ENCODE measurements around the gene DAB2IP.

The DAB2IP gene

GRCh38 chr9:121821326-121821725 is 169.9 kb downstream of the DAB2IP start:
- TF ChIP-seq, protein P1, sequence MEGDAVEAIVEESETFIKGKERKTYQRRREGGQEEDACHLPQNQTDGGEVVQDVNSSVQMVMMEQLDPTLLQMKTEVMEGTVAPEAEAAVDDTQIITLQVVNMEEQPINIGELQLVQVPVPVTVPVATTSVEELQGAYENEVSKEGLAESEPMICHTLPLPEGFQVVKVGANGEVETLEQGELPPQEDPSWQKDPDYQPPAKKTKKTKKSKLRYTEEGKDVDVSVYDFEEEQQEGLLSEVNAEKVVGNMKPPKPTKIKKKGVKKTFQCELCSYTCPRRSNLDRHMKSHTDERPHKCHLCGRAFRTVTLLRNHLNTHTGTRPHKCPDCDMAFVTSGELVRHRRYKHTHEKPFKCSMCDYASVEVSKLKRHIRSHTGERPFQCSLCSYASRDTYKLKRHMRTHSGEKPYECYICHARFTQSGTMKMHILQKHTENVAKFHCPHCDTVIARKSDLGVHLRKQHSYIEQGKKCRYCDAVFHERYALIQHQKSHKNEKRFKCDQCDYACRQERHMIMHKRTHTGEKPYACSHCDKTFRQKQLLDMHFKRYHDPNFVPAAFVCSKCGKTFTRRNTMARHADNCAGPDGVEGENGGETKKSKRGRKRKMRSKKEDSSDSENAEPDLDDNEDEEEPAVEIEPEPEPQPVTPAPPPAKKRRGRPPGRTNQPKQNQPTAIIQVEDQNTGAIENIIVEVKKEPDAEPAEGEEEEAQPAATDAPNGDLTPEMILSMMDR (conservative IDR thresholded peaks at IDR 0.05), result no peak
- no peak for TF ChIP-seq ZFX (IDR thresholded peaks at IDR 0.05)
- H3K27ac ChIP-seq, result no peak overlapping the region

- H3K27ac ChIP-seq, result no peak overlapping the region
- TF ChIP-seq ZFX (IDR thresholded peaks at IDR 0.05), result no peak
- TF ChIP-seq, protein P1 (conservative IDR thresholded peaks at IDR 0.05), result no peak
Observed at GRCh38 chr9:121822093-121823085, 171.0 kb downstream of the DAB2IP start.

DNA sequence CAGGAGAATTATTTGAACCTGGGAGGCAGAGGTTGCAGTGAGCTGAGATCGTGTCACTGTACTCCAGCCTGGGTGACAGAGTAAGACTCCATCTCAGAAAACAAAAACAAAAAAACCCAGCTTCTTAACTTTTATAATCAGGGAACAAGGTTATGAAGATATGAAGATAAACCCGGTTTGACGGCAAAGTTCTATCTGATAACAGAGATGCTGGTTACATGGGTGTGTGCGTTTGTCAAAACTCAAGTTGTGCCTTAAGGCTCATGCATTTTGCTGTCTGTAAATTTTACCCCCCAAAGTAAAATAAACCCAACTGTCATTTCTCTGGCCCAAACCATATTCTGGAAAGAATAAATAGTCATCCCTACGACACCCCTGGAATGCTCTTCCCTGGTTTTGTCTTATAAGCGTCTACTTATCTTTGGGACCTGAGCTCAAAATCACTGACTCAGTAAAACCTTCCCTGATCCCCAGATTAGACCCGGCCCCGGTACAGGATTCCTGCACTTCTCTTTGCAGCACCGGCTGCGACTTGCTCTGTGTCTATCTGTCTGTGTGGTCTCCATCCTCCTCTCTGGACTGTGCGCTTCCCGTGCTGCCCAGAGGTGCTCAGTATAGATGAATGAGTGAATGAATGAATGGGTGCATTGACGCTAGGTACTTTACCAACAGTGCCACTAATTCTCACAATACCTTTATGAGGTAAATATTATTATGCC is 172.2 kb downstream of the DAB2IP start:
- H3K27ac ChIP-seq, result no peak overlapping the region
- TF ChIP-seq, protein P1 (conservative IDR thresholded peaks at IDR 0.05), result no peak
- no peak for TF ChIP-seq ZFX (IDR thresholded peaks at IDR 0.05)

- TF ChIP-seq, protein P1 (conservative IDR thresholded peaks at IDR 0.05), result no peak
- TF ChIP-seq ZFX (IDR thresholded peaks at IDR 0.05), result no peak
- H3K27ac ChIP-seq, result no peak overlapping the region
Observed at GRCh38 chr9:121824651-121825030, 173.2 kb downstream of the DAB2IP start.

- no peak for TF ChIP-seq ZFX (IDR thresholded peaks at IDR 0.05)
- TF ChIP-seq, protein P1 (conservative IDR thresholded peaks at IDR 0.05), result no peak
- H3K27ac ChIP-seq, result no peak overlapping the region
Observed at GRCh38 chr9:121825031-121825691, 173.7 kb downstream of the DAB2IP start.

DNA sequence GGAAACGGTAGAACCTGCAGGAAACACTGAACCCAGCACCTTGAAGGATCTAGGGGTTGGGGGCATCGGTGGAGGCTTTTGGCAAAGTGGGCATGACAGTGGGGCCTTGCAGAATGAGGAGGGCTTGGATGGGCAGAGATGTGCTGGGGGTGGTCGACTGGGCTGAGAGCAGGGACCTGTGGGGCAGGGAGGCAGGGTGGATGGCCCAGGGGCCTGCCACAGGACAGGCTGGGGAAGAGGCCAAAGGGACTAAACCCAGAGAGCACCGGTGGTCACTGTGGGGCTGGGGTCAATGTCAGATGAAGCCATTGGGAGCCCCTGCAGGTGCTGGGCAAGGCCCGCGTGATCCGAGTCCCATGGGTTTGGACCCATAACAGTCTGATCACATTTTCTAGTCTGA is 175.3 kb downstream of the DAB2IP start:
- H3K27ac ChIP-seq, result no peak overlapping the region
- TF ChIP-seq ZFX (IDR thresholded peaks at IDR 0.05), result no peak
- TF ChIP-seq, protein P1 (conservative IDR thresholded peaks at IDR 0.05), result no peak
